GM12878 (cell line): ENCODE results near the gene ERCC3. TPM values are rescaled to one million over a fixed set of nuclear protein-coding genes. Genes with fewer than 3 reads are reported as not detected.

ENCODE experiments used
- ATAC-seq: fragments of 200-7000 bp; cut with Tn5 transposase; 3 replicates; pipeline ENCODE4 v1.9.1; 2020; ENCODE audit warnings: mild to moderate bottlenecking, moderate library complexity
- BruUV-seq: library from RNA; stranded (reverse); fragments of 400-500 nt; replicated peaks from 2 replicates; lab custom pipeline; 2021; lab: Mats Ljungman, UMichigan
- CTCF ChIA-PET: fragments of 300-600 bp; sonication (Branson Sonifier 250); formaldehyde crosslinking; extraction: SDS; loops from one replicate; lab custom pipeline; 2021; ENCODE audit warnings: inconsistent platforms; lab: Yijun Ruan, JAX
- POLR2A ChIA-PET: fragments of 350-600 bp; formaldehyde crosslinking; extraction: SDS; loops from one replicate; lab custom pipeline; 2021; ENCODE audit warnings: inconsistent platforms; lab: Charles Lee
- RAD21 ChIA-PET: fragments of 300-600 bp; sonication (Branson Sonifier 250); formaldehyde crosslinking; loops from one replicate; lab custom pipeline; 2023; ENCODE audit warnings: antibody characterized with exemption; ENCODE audit not compliant: unreplicated experiment; lab: Charles Lee
- SMC1A ChIA-PET: fragments of 300-600 bp; sonication (Branson Sonifier 250); formaldehyde crosslinking; loops from one replicate; lab custom pipeline; 2023; ENCODE audit not compliant: unreplicated experiment, uncharacterized antibody; lab: Charles Lee
- DNase-seq: peaks from one replicate; pipeline ENCODE4 v3.0.0-alpha.2; 2011; ENCODE audit warnings: low read depth, low spot score
- FAIRE-seq: peaks from 3 replicates; lab custom pipeline; 2011; peaks lifted over from hg19 to GRCh38; lab: Jason Lieb, UNC
- H2AFZ ChIP-seq: 2 replicates; pipeline ENCODE4 v1.6.0; 2011; ENCODE audit warnings: low read depth, low read length, control low read depth; ENCODE audit not compliant: control insufficient read depth
- H3K27ac ChIP-seq: 2 replicates; pipeline ENCODE4 v1.5.1; 2011; ENCODE audit warnings: control low read depth; ENCODE audit not compliant: control insufficient read depth, insufficient read depth
- H3K27me3 ChIP-seq, 2 experiments: replicated peaks in 1 of 2; 2 replicates each; pipeline versions ENCODE4 v1.6.0 to v1.6.1; 2011; ENCODE audit warnings: low read length in 1 of 2; ENCODE audit not compliant: control insufficient read depth in 2 of 2, insufficient read depth in 2 of 2
- H3K36me3 ChIP-seq, 2 experiments: 2 replicates each; pipeline ENCODE4 v1.5.1; 2011; ENCODE audit warnings: low read length in 1 of 2; ENCODE audit not compliant: control insufficient read depth in 2 of 2, insufficient read depth in 2 of 2
- H3K4me1 ChIP-seq: 2 replicates; pipeline ENCODE4 v1.6.1; 2011; ENCODE audit warnings: mild to moderate bottlenecking, low read length, moderate library complexity, mixed read lengths; ENCODE audit not compliant: control insufficient read depth, insufficient read depth
- H3K4me2 ChIP-seq: 2 replicates; pipeline ENCODE4 v1.6.0; 2011; ENCODE audit warnings: control low read depth; ENCODE audit not compliant: control insufficient read depth, insufficient read depth
- H3K4me3 ChIP-seq: fragments of 200-600 bp; sonication (generic); 2 replicates; pipeline ENCODE4 v1.5.1; 2016
- H3K79me2 ChIP-seq: 2 replicates; pipeline ENCODE4 v1.6.0; 2011; ENCODE audit warnings: low read length; ENCODE audit not compliant: control insufficient read depth, insufficient read depth
- H3K9ac ChIP-seq: 2 replicates; pipeline ENCODE4 v1.8.0; 2011; ENCODE audit warnings: low read length, control low read depth, mixed read lengths; ENCODE audit not compliant: control insufficient read depth, insufficient read depth
- H3K9me3 ChIP-seq: replicated peaks from 3 replicates; pipeline ENCODE4 v1.5.1; 2011; ENCODE audit warnings: mild to moderate bottlenecking, low read length; ENCODE audit not compliant: control insufficient read depth, insufficient read depth
- H4K20me1 ChIP-seq: 2 replicates; pipeline ENCODE4 v1.6.0; 2011; ENCODE audit not compliant: control insufficient read depth, insufficient read depth
- BMI1 ChIP-seq: fragments of 450-650 bp; IDR thresholded peaks from 2 replicates; pipeline ENCODE4 v1.6.1; 2016; ENCODE audit warnings: mild to moderate bottlenecking, moderate library complexity, borderline replicate concordance
- CBX3 ChIP-seq: fragments of 200-600 bp; sonication (generic); IDR thresholded peaks from 2 replicates; pipeline ENCODE4 v1.6.1; 2016; ENCODE audit warnings: low read depth, borderline replicate concordance
- CEBPB ChIP-seq, 2 experiments: fragments of 150-350 bp in 1 of 2; IDR thresholded peaks; 2 replicates each; pipeline ENCODE4 v1.6.1; 2012 to 2014; ENCODE audit warnings: low read depth in 2 of 2, low read length in 2 of 2, borderline replicate concordance in 1 of 2, inconsistent platforms in 1 of 2
- DPF2 ChIP-seq: fragments of 450-650 bp; IDR thresholded peaks from 2 replicates; pipeline ENCODE4 v1.6.1; 2017; ENCODE audit warnings: mild to moderate bottlenecking
- HDAC2 ChIP-seq: fragments of 200-600 bp; sonication (generic); IDR thresholded peaks from 2 replicates; pipeline ENCODE4 v1.6.1; 2017
- KDM1A ChIP-seq: fragments of 200-600 bp; sonication (generic); IDR thresholded peaks from 2 replicates; pipeline ENCODE4 v1.6.1; 2016; ENCODE audit warnings: borderline replicate concordance
- NBN ChIP-seq: fragments of 450-650 bp; IDR thresholded peaks from 2 replicates; pipeline ENCODE4 v1.6.1; 2016
- NFYB ChIP-seq: IDR thresholded peaks from 2 replicates; pipeline ENCODE4 v1.6.1; 2011; ENCODE audit warnings: low read depth, mild to moderate bottlenecking, low read length, improper control_type of control experiment, moderate library complexity; ENCODE audit not compliant: insufficient read depth
- PAX8 ChIP-seq: fragments of 450-650 bp; IDR thresholded peaks from 2 replicates; pipeline ENCODE4 v1.6.1; 2017; ENCODE audit warnings: mild to moderate bottlenecking, moderate library complexity
- RELB ChIP-seq: fragments of 450-650 bp; IDR thresholded peaks from 2 replicates; pipeline ENCODE4 v1.6.1; 2017; ENCODE audit warnings: low read depth, mild to moderate bottlenecking, moderate library complexity
- RUNX3 ChIP-seq: IDR thresholded peaks from 2 replicates; pipeline ENCODE4 v1.6.1; 2012; ENCODE audit warnings: low read length, inconsistent platforms
- SIX5 ChIP-seq: IDR thresholded peaks from 2 replicates; pipeline ENCODE4 v1.6.1; 2011; ENCODE audit warnings: mild to moderate bottlenecking, low read depth, low read length, moderate library complexity; ENCODE audit not compliant: severe bottlenecking
- SMC3 ChIP-seq: IDR thresholded peaks from 2 replicates; pipeline ENCODE4 v1.6.1; 2011; ENCODE audit warnings: low read length, improper control_type of control experiment, borderline replicate concordance
- USF2 ChIP-seq: IDR thresholded peaks from 2 replicates; pipeline ENCODE4 v1.6.1; 2011; ENCODE audit warnings: low read depth, low read length, improper control_type of control experiment, borderline replicate concordance
- WGBS: methylation state at CpG from one replicate; pipeline ENCODE4 v1.1.6; 2016; ENCODE audit warnings: low lambda C conversion rate; ENCODE audit not compliant: insufficient replicate concordance, insufficient coverage; ENCODE audit errors: missing lambda C conversion rate; 5-methylcytosine and 5-hydroxymethylcytosine counted together
- in situ Hi-C: fragments of 300-500 bp; cut with MboI; formaldehyde crosslinking; loops from 9 replicates; pipeline ENCODE4 v1.14.3; 2018; ENCODE audit warnings: mixed read lengths
- intact Hi-C: fragments of 100-400 bp; cut with micrococcal nuclease; formaldehyde crosslinking; loops from one replicate; pipeline ENCODE4 v1.14.2; 2022; ENCODE audit not compliant: unreplicated experiment
- polyA plus RNA-seq, 11 experiments: library from polyadenylated mRNA; depleted of rRNA in 4 of 11; unstranded in 6 of 11; stranded (reverse) in 5 of 11; fragments of >200 nt; fragmentation: Nextera tagmentation in 4 of 11; fragmentation: Illumina TruSeq in 1 of 11; extraction: Ambion mirVana in 4 of 11; extraction: Trizol in 1 of 11; gene quantifications; 1 replicate in 1 of 11; 2 replicates in 10 of 11; pipeline versions ENCODE4 v1.2.1 to v1.2.3, GENCODE V29; 2011 to 2016; ENCODE audit warnings: inconsistent platforms in 2 of 11, missing spikeins in 2 of 11, low read depth in 1 of 11
- total RNA-seq, 4 experiments: library from RNA; depleted of rRNA in 3 of 4; stranded (reverse); fragments of >200 nt in 3 of 4; fragmentation: Illumina TruSeq in 1 of 4; extraction: Trizol in 1 of 4; gene quantifications; 2 replicates each; pipeline versions ENCODE4 v1.2.1 to v1.2.3, GENCODE V29; 2013 to 2021

Gene ERCC3
- total and polyA plus RNA-seq, 10 of the 15 experiments (the other 5 are each of a cell fraction or from before 2014, with no cell fraction given), result 17.1 to 64.8 (median 42.8) TPM

- Histone ChIP-seq H3K27ac (no peak overlapping the region), H3K27me3 (no peaks in the 10 kb centered on the region; a peak in 1 of 4 replicates), H3K4me3 (no peak overlapping the region), H2AFZ (no peak overlapping the region), H3K36me3 (no peaks in the 10 kb centered on the region), H3K9ac (no peak overlapping the region), H4K20me1 (no peaks in the 10 kb centered on the region), H3K4me2 (no peak overlapping the region), H3K9me3 (no peaks in the 10 kb centered on the region), H3K79me2 (no peaks in the 10 kb centered on the region), H3K4me1 (no peaks in the 10 kb centered on the region)
- no TSS peak for BruUV-seq
- FAIRE-seq (no peak), ATAC-seq (no peak), DNase-seq (no peak)
- intact Hi-C loops, result no loop called here
- in situ Hi-C loops, result no loop called here
- ChIA-PET CTCF (no interaction called here), POLR2A (no interaction called here), RAD21 (no interaction called here), SMC1A (no interaction called here)
- WGBS, result 64% methylated on average over 9 of the region's 9 CpGs
- no peak for TF ChIP-seq CBX3
- TF ChIP-seq KDM1A, result no peak
- no peak for TF ChIP-seq CEBPB (IDR thresholded peaks at IDR 0.05; ENCODE audit: borderline replicate concordance in 1 of 2, low read depth in 2 of 2, low read length in 2 of 2)
- no peak for TF ChIP-seq HDAC2
Measured at GRCh38 chr2:127226132-127226519, 67.8 kb downstream of the ERCC3 start.

- intact Hi-C loops (no loop called here), in situ Hi-C loops (no loop called here)
- H3K27me3 ChIP-seq, result peaks cover 0 to 2% of the 10 kb centered on the region in 2 experiments; a peak in 2 of 4 replicates
- ChIA-PET RAD21 (no interaction called here), SMC1A (interaction anchor here (1.0 kb wide), 1 partner anchor 15 kb away, joined by 3 read pairs; no protein-coding TSS in a partner anchor), CTCF (no interaction called here), POLR2A (no interaction called here)
- no peak overlapping the region for H3K27ac ChIP-seq
- H3K4me2 ChIP-seq, result no peak overlapping the region
- no peak for ATAC-seq
- no peaks in the 10 kb centered on the region for H3K9me3 ChIP-seq
- H3K4me3 ChIP-seq, result no peak overlapping the region
- H3K9ac ChIP-seq, result no peak overlapping the region
- WGBS, result 72% methylated on average over 12 of the region's 12 CpGs
- FAIRE-seq, result no peak
- H3K4me1 ChIP-seq, result no peaks in the 10 kb centered on the region
- DNase-seq, result no peak
- H2AFZ ChIP-seq, result no peak overlapping the region
- no TSS peak for BruUV-seq
- no peaks in the 10 kb centered on the region for H3K79me2 ChIP-seq
- H3K36me3 ChIP-seq, result no peaks in the 10 kb centered on the region
- H4K20me1 ChIP-seq, result no peaks in the 10 kb centered on the region
- no peak for TF ChIP-seq BMI1
- no peak for TF ChIP-seq SIX5
- no peak for TF ChIP-seq USF2
- no peak for TF ChIP-seq NBN
- no peak for TF ChIP-seq RUNX3
- TF ChIP-seq NFYB, result no peak
- no peak for TF ChIP-seq PAX8
- no peak for TF ChIP-seq DPF2
- no peak for TF ChIP-seq SMC3
- TF ChIP-seq RELB, result no peak
- no peak for TF ChIP-seq HDAC2
- no peak for TF ChIP-seq CEBPB (IDR thresholded peaks at IDR 0.05; ENCODE audit: borderline replicate concordance in 1 of 2, low read depth in 2 of 2, low read length in 2 of 2)
Measured at GRCh38 chr2:127225186-127225960, 68.6 kb downstream of the ERCC3 start.
